MM.1S (cell line): ENCODE measurements around the gene PPP1R37.

Experiments
- CTCF ChIP-seq: fragments of 300-600 bp; sonication (generic); IDR thresholded peaks from 2 replicates; pipeline ENCODE4 v1.5.1; 2016; ENCODE audit warnings: antibody characterized with exemption, low read length, mixed read lengths
- EZH2 ChIP-seq: fragments of 300-600 bp; sonication (generic); optimal IDR thresholded peaks from 2 replicates; pipeline ENCODE3; 2017; ENCODE audit warnings: low read depth, mild to moderate bottlenecking, antibody characterized with exemption, low read length, mixed read lengths

- no peak for TF ChIP-seq CTCF
- no peak for TF ChIP-seq EZH2
Observed at GRCh38 chr19:45140144-45140503, 47.1 kb downstream of the PPP1R37 start.
